Activated B cell treated with CpG ODN at 0.5 μM for 24 hours (primary cell): Measurements from ENCODE around the gene IKZF1. TPM values are rescaled to one million over a fixed set of nuclear protein-coding genes. Genes with fewer than 3 reads are reported as not detected.

Experiments used
- ATAC-seq: fragments of 200-7000 bp; cut with Tn5 transposase; one replicate; pipeline ENCODE4 v1.10.0; 2021; ENCODE audit warnings: low read depth, mild to moderate bottlenecking, moderate library complexity
- CTCF ChIA-PET: fragments of 350-600 bp; sonication (Branson Sonifier 250); formaldehyde crosslinking; loops from one replicate; lab custom pipeline; 2021; ENCODE audit warnings: antibody characterized with exemption; lab: Charles Lee
- POLR2A ChIA-PET: fragments of 350-600 bp; sonication (Branson Sonifier 250); formaldehyde crosslinking; loops from one replicate; lab custom pipeline; 2021; ENCODE audit warnings: antibody characterized with exemption; lab: Charles Lee
- DNase-seq: peaks from one replicate; pipeline ENCODE4 v3.0.0; 2022
- H3K27ac Mint-ChIP-seq: one replicate; pipeline ENCODE4 v1.8.0; 2020; ENCODE audit warnings: mixed read lengths
- H3K27me3 Mint-ChIP-seq: one replicate; pipeline ENCODE4 v1.8.0; 2021; ENCODE audit warnings: mixed read lengths
- H3K36me3 Mint-ChIP-seq: one replicate; pipeline ENCODE4 v1.8.0; 2021; ENCODE audit warnings: low read depth, mixed read lengths
- H3K4me1 Mint-ChIP-seq: one replicate; pipeline ENCODE4 v1.8.0; 2021; ENCODE audit warnings: mixed read lengths
- H3K4me3 Mint-ChIP-seq: one replicate; pipeline ENCODE4 v1.8.0; 2020; ENCODE audit warnings: mild to moderate bottlenecking, mixed read lengths
- H3K9me3 Mint-ChIP-seq: one replicate; pipeline ENCODE4 v1.8.0; 2020; ENCODE audit warnings: mixed read lengths
- intact Hi-C: fragments of 100-400 bp; cut with micrococcal nuclease; formaldehyde crosslinking; loops from one replicate; pipeline ENCODE4 v1.15.1; 2024
- total RNA-seq: library from RNA; stranded (reverse); gene quantifications from 2 replicates; pipeline ENCODE4 v1.2.3, GENCODE V29; 2022
- TF ChIP-seq, protein P1 (sequence below): fragments of 200-600 bp; IDR thresholded peaks from one replicate; pipeline ENCODE4 v1.8.0; 2022; ENCODE audit warnings: antibody characterized with exemption, mild to moderate bottlenecking

Gene IKZF1
- total RNA-seq, 1 donor from 2014 or later = 325 TPM

DNA sequence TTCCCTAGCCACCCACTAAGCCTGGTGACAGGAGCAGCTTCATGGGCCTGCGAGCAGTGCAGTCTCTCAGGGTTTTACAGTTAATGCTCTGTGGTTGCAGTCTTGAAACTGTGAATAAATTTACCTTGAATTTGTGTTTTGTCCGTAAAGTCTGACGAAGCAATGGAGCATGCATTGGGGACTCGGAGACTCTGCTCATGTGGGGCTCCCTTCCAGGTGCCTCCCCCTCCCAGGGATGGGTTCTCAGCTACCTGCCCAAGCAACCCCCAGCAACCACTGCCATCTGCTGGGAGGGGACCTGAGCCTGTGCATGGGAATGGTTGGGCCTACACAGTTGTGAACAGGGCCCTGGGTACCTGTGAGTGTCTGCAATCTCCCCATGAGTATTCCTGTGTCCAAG is 36.3 kb upstream of the IKZF1 start:
- Mint-ChIP-seq H3K4me1 (peaks cover 99% of the 10 kb centered on the region), H3K36me3 (no peaks in the 10 kb centered on the region), H3K27ac (peak overlapping the region; percentile 87), H3K9me3 (peaks cover 3% of the 10 kb centered on the region), H3K4me3 (peak overlapping the region; percentile 78), H3K27me3 (no peaks in the 10 kb centered on the region)
- ATAC-seq (peak; percentile 12), DNase-seq (no peak)
- TF ChIP-seq, protein P1, sequence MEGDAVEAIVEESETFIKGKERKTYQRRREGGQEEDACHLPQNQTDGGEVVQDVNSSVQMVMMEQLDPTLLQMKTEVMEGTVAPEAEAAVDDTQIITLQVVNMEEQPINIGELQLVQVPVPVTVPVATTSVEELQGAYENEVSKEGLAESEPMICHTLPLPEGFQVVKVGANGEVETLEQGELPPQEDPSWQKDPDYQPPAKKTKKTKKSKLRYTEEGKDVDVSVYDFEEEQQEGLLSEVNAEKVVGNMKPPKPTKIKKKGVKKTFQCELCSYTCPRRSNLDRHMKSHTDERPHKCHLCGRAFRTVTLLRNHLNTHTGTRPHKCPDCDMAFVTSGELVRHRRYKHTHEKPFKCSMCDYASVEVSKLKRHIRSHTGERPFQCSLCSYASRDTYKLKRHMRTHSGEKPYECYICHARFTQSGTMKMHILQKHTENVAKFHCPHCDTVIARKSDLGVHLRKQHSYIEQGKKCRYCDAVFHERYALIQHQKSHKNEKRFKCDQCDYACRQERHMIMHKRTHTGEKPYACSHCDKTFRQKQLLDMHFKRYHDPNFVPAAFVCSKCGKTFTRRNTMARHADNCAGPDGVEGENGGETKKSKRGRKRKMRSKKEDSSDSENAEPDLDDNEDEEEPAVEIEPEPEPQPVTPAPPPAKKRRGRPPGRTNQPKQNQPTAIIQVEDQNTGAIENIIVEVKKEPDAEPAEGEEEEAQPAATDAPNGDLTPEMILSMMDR = no peak
- intact Hi-C loops = loop anchor here (5.0 kb wide), 3 partner anchors 84 to 144 kb away; no protein-coding TSS in a partner anchor
- ChIA-PET POLR2A (interaction anchor here (0.9 to 15.2 kb wide), 7 partner anchors 8 to 69 kb away, joined by 4 to 257 read pairs (median 12); partner anchors contain the start of gene IKZF1), CTCF (interaction anchor here (1.0 to 2.5 kb wide), 6 partner anchors 47 to 150 kb away, joined by 3 to 13 read pairs (median 6); no protein-coding TSS in a partner anchor)

DNA sequence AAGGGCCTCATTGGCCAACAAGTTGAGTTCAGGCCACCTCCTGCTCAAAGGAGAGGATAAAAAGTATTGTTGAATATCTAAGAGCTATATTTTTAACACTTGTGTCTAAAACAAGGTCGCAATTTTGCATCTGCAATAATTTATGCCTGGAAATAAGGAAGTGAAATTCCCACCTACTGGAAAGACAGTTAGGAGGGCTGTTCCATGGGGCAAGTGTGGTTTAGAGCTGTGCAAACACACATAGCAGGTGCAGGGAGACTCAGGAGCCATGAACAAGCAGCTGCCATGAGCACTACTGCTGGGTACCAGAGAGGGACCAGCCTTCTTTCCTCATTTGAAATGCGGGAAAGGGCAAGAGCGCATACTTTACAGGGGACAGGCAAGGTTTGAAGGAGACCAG is 35.5 kb upstream of the IKZF1 start:
- peak overlapping the region; percentile 87 for H3K27ac Mint-ChIP-seq
- intact Hi-C loops = loop anchor here (5.0 kb wide), 3 partner anchors 83 to 143 kb away; no protein-coding TSS in a partner anchor
- H3K4me1 Mint-ChIP-seq = peaks cover 99% of the 10 kb centered on the region
- no peaks in the 10 kb centered on the region for H3K27me3 Mint-ChIP-seq
- ATAC-seq = no peak
- H3K9me3 Mint-ChIP-seq = peaks cover 3% of the 10 kb centered on the region
- TF ChIP-seq, protein P1 = no peak
- ChIA-PET POLR2A (interaction anchor here (0.9 to 15.2 kb wide), 6 partner anchors 13 to 83 kb away, joined by 4 to 257 read pairs (median 16); partner anchors contain the start of gene IKZF1), CTCF (interaction anchor here (1.1 to 2.5 kb wide), 3 partner anchors 49 to 100 kb away, joined by 4 to 13 read pairs (median 5); no protein-coding TSS in a partner anchor)
- H3K36me3 Mint-ChIP-seq = no peaks in the 10 kb centered on the region
- no peak for DNase-seq
- H3K4me3 Mint-ChIP-seq = peak overlapping the region; percentile 17

DNA sequence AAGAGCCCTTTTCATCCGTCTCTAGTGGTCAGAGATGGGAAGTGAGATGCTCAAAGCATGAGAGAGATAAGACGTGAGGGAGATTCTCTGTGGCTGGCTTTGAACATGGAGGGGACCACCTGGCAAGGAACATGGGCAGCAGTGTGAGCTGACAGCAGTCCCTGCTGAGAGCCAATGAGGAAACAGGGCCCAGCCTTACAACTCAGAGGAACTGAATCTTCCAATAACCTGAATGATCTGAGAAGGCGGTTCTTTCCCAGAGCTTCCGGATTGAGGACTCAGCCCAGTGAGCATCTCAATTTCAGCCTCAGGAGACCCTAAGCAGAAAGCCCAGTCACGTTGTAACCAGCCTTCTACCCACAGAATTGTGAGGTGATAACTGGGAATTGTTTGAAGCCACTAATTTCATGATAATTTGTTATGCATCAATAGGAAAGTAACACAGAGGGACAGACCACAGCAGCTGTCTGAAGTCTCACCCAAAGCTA is 33.9 kb upstream of the IKZF1 start:
- intact Hi-C loops = loop anchor here (5.0 kb wide), 1 partner anchor 37 kb away; no protein-coding TSS in a partner anchor
- H3K27me3 Mint-ChIP-seq = no peaks in the 10 kb centered on the region
- ATAC-seq = peak; percentile 9
- peaks cover 3% of the 10 kb centered on the region for H3K9me3 Mint-ChIP-seq
- TF ChIP-seq, protein P1 = no peak
- no peak for DNase-seq
- ChIA-PET POLR2A (interaction anchor here (1.2 to 15.2 kb wide), 6 partner anchors 12 to 80 kb away, joined by 3 to 257 read pairs (median 6); partner anchors contain the start of gene IKZF1), CTCF (interaction anchor here (0.8 kb wide), 1 partner anchor 40 kb away, joined by 3 read pairs; no protein-coding TSS in a partner anchor)
- peak overlapping the region; percentile 13 for H3K4me3 Mint-ChIP-seq
- peak overlapping the region; percentile 77 for H3K27ac Mint-ChIP-seq
- no peaks in the 10 kb centered on the region for H3K36me3 Mint-ChIP-seq
- H3K4me1 Mint-ChIP-seq = peaks cover 99% of the 10 kb centered on the region

DNA sequence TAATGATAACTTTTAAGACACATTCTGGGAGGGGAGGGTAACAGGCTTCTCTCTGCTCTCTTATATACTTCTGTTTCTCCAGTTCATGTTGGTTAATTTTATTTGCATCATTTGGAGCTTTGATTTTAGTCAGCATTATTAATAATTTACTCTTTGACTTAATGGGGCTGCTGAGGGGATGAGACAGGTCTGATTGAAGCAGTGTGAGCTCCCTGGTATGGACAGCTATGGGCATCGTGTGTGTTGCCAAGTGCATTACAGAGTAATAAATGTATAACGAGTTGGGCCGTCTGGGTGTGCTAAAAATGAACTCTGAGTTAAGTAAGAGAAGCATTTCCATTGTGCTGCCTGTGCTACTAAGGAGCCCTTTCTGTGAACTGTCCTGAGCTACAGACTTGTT is 31.7 kb upstream of the IKZF1 start:
- CTCF ChIA-PET = interaction anchor here (0.8 to 2.6 kb wide), 16 partner anchors 9 to 146 kb away, joined by 3 to 10 read pairs (median 4); no protein-coding TSS in a partner anchor
- POLR2A ChIA-PET = interaction anchor here (1.0 to 15.2 kb wide), 12 partner anchors 9 to 94 kb away, joined by 3 to 257 read pairs (median 5); partner anchors contain the start of gene IKZF1
- DNase-seq = no peak
- peak; percentile 43 for ATAC-seq
- H3K9me3 Mint-ChIP-seq = peaks cover 3% of the 10 kb centered on the region
- H3K4me1 Mint-ChIP-seq = peaks cover 99% of the 10 kb centered on the region
- intact Hi-C loops = loop anchor here (1.0 to 5.0 kb wide), 3 partner anchors 8 to 34 kb away; no protein-coding TSS in a partner anchor
- H3K4me3 Mint-ChIP-seq = peak overlapping the region; percentile 12
- H3K27me3 Mint-ChIP-seq = no peaks in the 10 kb centered on the region
- H3K36me3 Mint-ChIP-seq = no peaks in the 10 kb centered on the region
- peak overlapping the region; percentile 82 for H3K27ac Mint-ChIP-seq
- TF ChIP-seq, protein P1 = no peak

DNA sequence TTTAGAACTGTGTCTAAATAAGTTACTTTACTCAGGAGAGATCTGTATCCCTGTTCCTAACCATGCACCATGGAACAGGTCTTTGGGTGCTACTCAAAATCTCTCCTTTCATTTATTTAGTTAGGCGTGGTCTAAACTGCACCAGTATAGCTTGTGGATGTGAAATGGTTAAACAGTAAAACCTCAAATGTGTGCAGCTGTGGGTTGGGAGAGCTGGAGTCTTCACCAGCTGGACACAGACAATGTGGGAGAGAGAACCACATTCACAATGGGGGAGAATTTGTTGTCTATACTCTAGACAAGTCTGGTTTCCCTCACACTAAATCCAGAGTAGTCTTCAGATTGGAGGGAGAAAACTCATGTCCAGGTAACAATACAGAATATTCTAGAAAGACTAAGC is 31.2 kb upstream of the IKZF1 start:
- no peak overlapping the region for H3K4me3 Mint-ChIP-seq
- TF ChIP-seq, protein P1 = no peak
- CTCF ChIA-PET = interaction anchor here (0.8 to 2.6 kb wide), 16 partner anchors 8 to 145 kb away, joined by 3 to 10 read pairs (median 4); no protein-coding TSS in a partner anchor
- H3K9me3 Mint-ChIP-seq = peaks cover 3% of the 10 kb centered on the region
- POLR2A ChIA-PET = interaction anchor here (1.0 to 15.2 kb wide), 14 partner anchors 8 to 94 kb away, joined by 3 to 257 read pairs (median 6); partner anchors contain the start of gene IKZF1
- no peaks in the 10 kb centered on the region for H3K36me3 Mint-ChIP-seq
- intact Hi-C loops = loop anchor here (1.0 to 5.0 kb wide), 2 partner anchors 8 to 34 kb away; no protein-coding TSS in a partner anchor
- no peaks in the 10 kb centered on the region for H3K27me3 Mint-ChIP-seq
- ATAC-seq = no peak
- H3K4me1 Mint-ChIP-seq = peaks cover 94% of the 10 kb centered on the region
- no peak for DNase-seq
- peak overlapping the region; percentile 82 for H3K27ac Mint-ChIP-seq
